KOPT-K1 (cell line): Measurements from ENCODE around the gene PMEPA1.

Experiments used
- H3K27ac ChIP-seq: fragments of 200-600 bp; sonication (generic); 2 replicates; pipeline ENCODE4 v1.5.1; 2016; ENCODE audit warnings: antibody characterized with exemption, mild to moderate bottlenecking, low read depth, low read length; ENCODE audit not compliant: poor library complexity, severe bottlenecking
- H3K36me3 ChIP-seq: fragments of 200-600 bp; sonication (generic); 2 replicates; pipeline ENCODE4 v1.5.1; 2017; ENCODE audit warnings: antibody characterized with exemption, mild to moderate bottlenecking, low read length, moderate library complexity; ENCODE audit not compliant: insufficient read depth
- H3K9me3 ChIP-seq: fragments of 200-600 bp; sonication (generic); 2 replicates; pipeline ENCODE4 v1.5.1; 2017; ENCODE audit warnings: antibody characterized with exemption, low read length, mild to moderate bottlenecking; ENCODE audit not compliant: insufficient read depth, poor library complexity, severe bottlenecking

The PMEPA1 gene

GRCh38 chr20:57684808-57685140 lies 25.0 kb downstream of the PMEPA1 start:
- Histone ChIP-seq H3K27ac (no peak overlapping the region), H3K9me3 (no peaks in the 10 kb centered on the region), H3K36me3 (peaks cover 6% of the 10 kb centered on the region; the same call in 1 of the 2 replicates)

GRCh38 chr20:57683881-57684807 lies 25.7 kb downstream of the PMEPA1 start:
- Histone ChIP-seq H3K36me3 (peaks cover 4% of the 10 kb centered on the region; the same call in 1 of the 2 replicates), H3K9me3 (no peaks in the 10 kb centered on the region), H3K27ac (no peak overlapping the region)

- no peaks in the 10 kb centered on the region for H3K9me3 ChIP-seq
- H3K27ac ChIP-seq = no peak overlapping the region
- H3K36me3 ChIP-seq = peaks cover 4% of the 10 kb centered on the region; the same call in 1 of the 2 replicates
Observed at GRCh38 chr20:57683287-57683686, 26.5 kb downstream of the PMEPA1 start.

GRCh38 chr20:57682184-57683101 lies 27.4 kb downstream of the PMEPA1 start:
- no peaks in the 10 kb centered on the region for H3K9me3 ChIP-seq
- peaks cover 4% of the 10 kb centered on the region; the same call in 1 of the 2 replicates for H3K36me3 ChIP-seq
- H3K27ac ChIP-seq = no peak overlapping the region

- peaks cover 12% of the 10 kb centered on the region; the same call in 1 of the 2 replicates for H3K36me3 ChIP-seq
- H3K27ac ChIP-seq = peak overlapping the region; percentile 19
- no peaks in the 10 kb centered on the region for H3K9me3 ChIP-seq
Observed at GRCh38 chr20:57680934-57681914, 28.6 kb downstream of the PMEPA1 start.

GRCh38 chr20:57680131-57680716 lies 29.6 kb downstream of the PMEPA1 start:
- no peaks in the 10 kb centered on the region for H3K9me3 ChIP-seq
- peaks cover 18% of the 10 kb centered on the region; the same call in 1 of the 2 replicates for H3K36me3 ChIP-seq
- H3K27ac ChIP-seq = peak overlapping the region; percentile 19

- Histone ChIP-seq H3K9me3 (no peaks in the 10 kb centered on the region), H3K36me3 (peaks cover 25% of the 10 kb centered on the region; the same call in 1 of the 2 replicates), H3K27ac (no peak overlapping the region)
Observed at GRCh38 chr20:57679113-57679512, 30.7 kb downstream of the PMEPA1 start.

GRCh38 chr20:57678340-57678739 lies 31.5 kb downstream of the PMEPA1 start:
- Histone ChIP-seq H3K36me3 (peaks cover 25% of the 10 kb centered on the region; the same call in 1 of the 2 replicates), H3K9me3 (no peaks in the 10 kb centered on the region), H3K27ac (no peak overlapping the region)

GRCh38 chr20:57677584-57677982 lies 32.2 kb downstream of the PMEPA1 start:
- H3K27ac ChIP-seq = no peak overlapping the region
- H3K9me3 ChIP-seq = no peaks in the 10 kb centered on the region
- peaks cover 25% of the 10 kb centered on the region; the same call in 1 of the 2 replicates for H3K36me3 ChIP-seq

- H3K36me3 ChIP-seq = peaks cover 25% of the 10 kb centered on the region; the same call in 1 of the 2 replicates
- H3K27ac ChIP-seq = no peak overlapping the region
- no peaks in the 10 kb centered on the region for H3K9me3 ChIP-seq
Observed at GRCh38 chr20:57676589-57677583, 32.9 kb downstream of the PMEPA1 start.

GRCh38 chr20:57675773-57676172 lies 34.0 kb downstream of the PMEPA1 start:
- H3K27ac ChIP-seq = no peak overlapping the region

GRCh38 chr20:57672953-57673575 lies 36.8 kb downstream of the PMEPA1 start:
- peaks cover 21% of the 10 kb centered on the region; the same call in 1 of the 2 replicates for H3K36me3 ChIP-seq
- H3K27ac ChIP-seq = no peak overlapping the region
- no peaks in the 10 kb centered on the region for H3K9me3 ChIP-seq

More at GRCh38 chr20:57675773-57676172, 34.0 kb downstream of the PMEPA1 start:
- no peaks in the 10 kb centered on the region for H3K9me3 ChIP-seq
- peaks cover 25% of the 10 kb centered on the region; the same call in 1 of the 2 replicates for H3K36me3 ChIP-seq
